HG03066 (cell line): Measurements from ENCODE around the gene CCDC138.

Experiments used
- ATAC-seq: cut with Tn5 transposase; IDR thresholded peaks from one replicate; pipeline ENCODE4 v1.9.1; 2021; ENCODE audit warnings: low read depth; ENCODE audit not compliant: unreplicated experiment

Gene CCDC138

GRCh38 chr2:108918156-108918874 is 131.7 kb downstream of the CCDC138 start:
- no peak for ATAC-seq

- no peak for ATAC-seq
Measured at GRCh38 chr2:108918941-108919341, 132.4 kb downstream of the CCDC138 start.

GRCh38 chr2:108919571-108920373 is 133.2 kb downstream of the CCDC138 start:
- ATAC-seq: no peak

- ATAC-seq: no peak
Measured at GRCh38 chr2:108920686-108921085, 134.1 kb downstream of the CCDC138 start.

GRCh38 chr2:108921096-108922030 is 134.8 kb downstream of the CCDC138 start:
- no peak for ATAC-seq

GRCh38 chr2:108922141-108922915 is 135.8 kb downstream of the CCDC138 start:
- ATAC-seq: no peak

- ATAC-seq: no peak
Measured at GRCh38 chr2:108923019-108923700, 136.6 kb downstream of the CCDC138 start.

- no peak for ATAC-seq
Measured at GRCh38 chr2:108923736-108924579, 137.4 kb downstream of the CCDC138 start.

- no peak for ATAC-seq
Measured at GRCh38 chr2:108924580-108925251, 138.1 kb downstream of the CCDC138 start.

GRCh38 chr2:108925286-108925685 is 138.7 kb downstream of the CCDC138 start:
- ATAC-seq: no peak

- ATAC-seq: no peak
Measured at GRCh38 chr2:108925735-108926134, 139.2 kb downstream of the CCDC138 start.
